SU-DHL-6 (cell line): ENCODE measurements around the gene TMEM218.

ENCODE experiments used
- EZH2phosphoT487 ChIP-seq: fragments of 200-600 bp; sonication (generic), shearing (Covaris generic); conservative IDR thresholded peaks from 2 replicates; pipeline ENCODE4 v1.6.1; 2018; ENCODE audit warnings: mild to moderate bottlenecking, antibody characterized with exemption, low read length, moderate library complexity, mixed read lengths
- TF ChIP-seq, protein P1 (sequence below): fragments of 200-600 bp; sonication (generic); IDR thresholded peaks from one replicate; pipeline ENCODE4 v1.5.1; 2017; ENCODE audit warnings: antibody characterized with exemption, mild to moderate bottlenecking, low read length, moderate library complexity; ENCODE audit not compliant: insufficient read depth, poor library complexity, severe bottlenecking

DNA sequence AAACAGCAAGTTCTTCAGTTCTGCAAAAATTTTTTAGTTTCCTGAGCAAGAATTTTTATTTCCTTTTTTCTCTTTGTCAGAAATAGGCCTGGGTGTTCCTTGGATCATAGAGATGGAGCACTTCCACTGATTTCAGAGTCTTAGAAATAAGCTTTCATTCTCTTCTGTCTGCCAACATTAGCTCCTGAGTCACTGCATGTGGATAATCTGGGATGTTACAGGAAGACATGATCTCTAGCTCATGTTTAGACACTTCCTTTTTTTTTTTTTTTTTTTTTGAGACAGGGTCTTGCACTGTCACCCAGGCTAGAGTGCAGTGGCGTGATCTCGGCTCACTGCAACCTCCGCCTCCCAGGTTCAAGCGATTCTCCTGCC, 13.2 kb upstream of the TMEM218 start:
- TF ChIP-seq, protein P1, sequence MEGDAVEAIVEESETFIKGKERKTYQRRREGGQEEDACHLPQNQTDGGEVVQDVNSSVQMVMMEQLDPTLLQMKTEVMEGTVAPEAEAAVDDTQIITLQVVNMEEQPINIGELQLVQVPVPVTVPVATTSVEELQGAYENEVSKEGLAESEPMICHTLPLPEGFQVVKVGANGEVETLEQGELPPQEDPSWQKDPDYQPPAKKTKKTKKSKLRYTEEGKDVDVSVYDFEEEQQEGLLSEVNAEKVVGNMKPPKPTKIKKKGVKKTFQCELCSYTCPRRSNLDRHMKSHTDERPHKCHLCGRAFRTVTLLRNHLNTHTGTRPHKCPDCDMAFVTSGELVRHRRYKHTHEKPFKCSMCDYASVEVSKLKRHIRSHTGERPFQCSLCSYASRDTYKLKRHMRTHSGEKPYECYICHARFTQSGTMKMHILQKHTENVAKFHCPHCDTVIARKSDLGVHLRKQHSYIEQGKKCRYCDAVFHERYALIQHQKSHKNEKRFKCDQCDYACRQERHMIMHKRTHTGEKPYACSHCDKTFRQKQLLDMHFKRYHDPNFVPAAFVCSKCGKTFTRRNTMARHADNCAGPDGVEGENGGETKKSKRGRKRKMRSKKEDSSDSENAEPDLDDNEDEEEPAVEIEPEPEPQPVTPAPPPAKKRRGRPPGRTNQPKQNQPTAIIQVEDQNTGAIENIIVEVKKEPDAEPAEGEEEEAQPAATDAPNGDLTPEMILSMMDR = no peak
- no peak for TF ChIP-seq EZH2phosphoT487
